Diencephalon (tissue), 1 donor: Measurements from ENCODE around the gene AGPAT1. TPM values are rescaled to one million over a fixed set of nuclear protein-coding genes. Genes with fewer than 3 reads are reported as not detected.

Source experiments
- small RNA-seq: library from RNA; depleted of rRNA; stranded (forward); fragments of <200 nt; gene quantifications from one replicate; pipeline ENCODE3, GENCODE V24; 2014
- total RNA-seq: library from RNA; depleted of rRNA; stranded (reverse); fragments of >200 nt; gene quantifications from one replicate; pipeline ENCODE4 v1.2.3, GENCODE V29; 2014

AGPAT1 gene, protein sequence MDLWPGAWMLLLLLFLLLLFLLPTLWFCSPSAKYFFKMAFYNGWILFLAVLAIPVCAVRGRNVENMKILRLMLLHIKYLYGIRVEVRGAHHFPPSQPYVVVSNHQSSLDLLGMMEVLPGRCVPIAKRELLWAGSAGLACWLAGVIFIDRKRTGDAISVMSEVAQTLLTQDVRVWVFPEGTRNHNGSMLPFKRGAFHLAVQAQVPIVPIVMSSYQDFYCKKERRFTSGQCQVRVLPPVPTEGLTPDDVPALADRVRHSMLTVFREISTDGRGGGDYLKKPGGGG
- 28.1 TPM for total RNA-seq

DNA sequence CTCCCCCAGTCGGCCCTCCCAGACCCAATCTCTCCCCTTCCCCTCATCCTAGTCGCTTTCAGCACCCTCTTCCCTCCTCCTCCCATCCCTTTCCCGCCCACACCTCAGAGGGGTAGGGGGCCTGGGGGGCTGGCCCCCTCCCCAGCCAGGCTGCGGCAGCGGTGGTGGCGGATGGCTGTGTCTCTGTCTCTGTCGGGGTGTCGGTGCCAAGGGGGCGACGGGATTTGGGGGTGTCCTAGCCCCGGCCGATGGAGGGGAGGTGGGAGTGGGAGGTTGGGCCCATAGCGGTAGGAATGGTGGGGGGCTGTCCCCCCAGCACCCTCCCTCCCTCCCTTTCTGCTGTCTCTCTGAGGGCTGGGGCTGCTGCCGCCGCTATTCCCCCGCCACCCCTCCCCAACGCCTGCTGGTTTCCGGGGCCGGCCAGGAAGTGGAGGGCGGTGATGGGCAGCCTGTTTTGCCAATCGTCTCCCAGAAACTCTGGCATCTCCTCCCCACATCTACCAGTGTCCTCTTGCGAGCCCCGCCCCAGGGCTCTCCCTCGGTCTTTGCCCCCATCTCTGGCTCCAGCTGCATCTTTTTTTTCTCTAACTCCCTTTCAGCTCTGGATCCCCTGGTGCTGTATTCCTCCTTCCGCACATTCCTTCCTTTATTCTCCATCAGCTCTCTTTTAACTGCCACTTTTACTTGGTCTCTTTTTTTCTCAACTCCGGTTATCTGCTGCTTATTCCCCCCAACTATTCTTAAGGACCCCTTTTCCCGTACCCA lies at the start of gene AGPAT1:
Gene AGPAT1 (minus strand): TSS at position 374 of the 765 bp plus-strand sequence. CDS start 4,588 bp downstream, outside the sequence.

DNA sequence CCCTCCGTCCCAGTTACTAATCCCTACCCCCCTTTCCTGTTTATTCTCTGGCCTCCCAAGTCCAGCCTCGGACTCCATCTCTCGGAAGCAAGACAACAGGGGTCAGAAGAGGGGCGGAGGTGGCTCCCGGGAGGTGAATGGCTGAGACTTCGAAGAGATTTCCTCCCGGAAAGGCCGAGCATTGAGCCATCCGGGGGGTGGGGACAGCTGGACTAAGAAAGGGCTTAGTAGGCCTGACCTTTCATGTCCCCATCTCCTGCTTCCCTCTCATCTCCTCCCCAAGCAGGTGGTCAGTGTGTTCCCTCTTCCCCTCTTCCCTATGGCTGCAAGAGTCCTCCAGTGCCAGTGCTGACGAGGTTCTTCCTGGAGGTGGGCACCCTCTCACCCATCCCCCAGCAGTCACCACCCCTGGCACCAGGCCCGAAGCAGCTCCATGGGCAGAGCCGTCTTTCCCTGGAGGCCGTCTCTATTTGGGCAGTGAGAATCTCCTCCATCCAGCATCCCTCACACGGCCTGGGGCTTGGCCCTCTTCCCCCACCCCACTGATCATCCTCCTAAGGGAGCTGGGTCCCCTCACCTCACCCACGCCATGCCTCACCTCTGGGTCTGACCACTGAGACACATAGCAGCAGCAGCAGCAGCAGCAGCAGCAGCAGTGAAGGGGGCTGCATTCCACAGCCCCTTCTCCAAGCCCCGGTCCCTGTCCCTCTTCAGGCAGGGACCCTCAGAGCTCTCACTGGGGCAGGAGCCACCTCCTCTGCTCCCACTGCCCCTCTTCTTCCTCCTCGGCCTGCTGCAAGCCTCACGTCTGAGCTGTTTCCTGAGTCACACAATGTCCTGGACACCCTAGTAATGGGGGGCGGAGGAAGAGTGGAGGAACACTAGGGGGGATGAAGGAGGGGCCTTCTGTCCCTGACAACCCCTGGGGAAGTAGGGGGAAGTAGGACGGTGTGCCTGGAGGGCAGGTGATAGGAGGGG lies 47.7 kb upstream of the AGPAT1 start, which contains the start of gene NOTCH4:
Gene NOTCH4 (minus strand): TSS at position 810 of the 978 bp plus-strand sequence. CDS start 139 bp downstream, at position 671.

DNA sequence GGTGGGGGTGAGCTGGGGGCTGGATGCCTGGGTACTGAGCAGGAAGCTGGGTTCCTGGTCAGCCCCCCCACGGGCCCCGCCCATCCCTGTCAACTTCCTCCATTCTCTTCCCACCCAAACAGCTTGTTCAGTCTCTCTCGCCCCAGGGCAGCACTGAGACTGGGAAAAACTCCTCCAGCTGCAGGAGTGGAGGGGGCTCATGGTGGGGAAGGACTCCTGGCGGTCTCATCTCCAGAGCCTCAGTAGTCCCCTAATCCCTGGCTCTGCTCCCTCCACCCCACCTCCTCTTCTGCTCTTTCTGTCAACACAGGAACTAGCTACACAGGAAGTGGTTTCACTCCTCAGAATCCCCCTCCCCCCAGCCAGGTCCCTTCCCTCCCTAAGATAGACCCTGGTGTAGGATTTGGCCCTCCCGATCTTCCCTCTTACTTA lies 16.7 kb upstream of the AGPAT1 start, which contains the start of gene GPSM3:
Gene GPSM3 (minus strand): TSS at position 36 of the 432 bp plus-strand sequence. CDS start 130 bp downstream, outside the sequence.

DNA sequence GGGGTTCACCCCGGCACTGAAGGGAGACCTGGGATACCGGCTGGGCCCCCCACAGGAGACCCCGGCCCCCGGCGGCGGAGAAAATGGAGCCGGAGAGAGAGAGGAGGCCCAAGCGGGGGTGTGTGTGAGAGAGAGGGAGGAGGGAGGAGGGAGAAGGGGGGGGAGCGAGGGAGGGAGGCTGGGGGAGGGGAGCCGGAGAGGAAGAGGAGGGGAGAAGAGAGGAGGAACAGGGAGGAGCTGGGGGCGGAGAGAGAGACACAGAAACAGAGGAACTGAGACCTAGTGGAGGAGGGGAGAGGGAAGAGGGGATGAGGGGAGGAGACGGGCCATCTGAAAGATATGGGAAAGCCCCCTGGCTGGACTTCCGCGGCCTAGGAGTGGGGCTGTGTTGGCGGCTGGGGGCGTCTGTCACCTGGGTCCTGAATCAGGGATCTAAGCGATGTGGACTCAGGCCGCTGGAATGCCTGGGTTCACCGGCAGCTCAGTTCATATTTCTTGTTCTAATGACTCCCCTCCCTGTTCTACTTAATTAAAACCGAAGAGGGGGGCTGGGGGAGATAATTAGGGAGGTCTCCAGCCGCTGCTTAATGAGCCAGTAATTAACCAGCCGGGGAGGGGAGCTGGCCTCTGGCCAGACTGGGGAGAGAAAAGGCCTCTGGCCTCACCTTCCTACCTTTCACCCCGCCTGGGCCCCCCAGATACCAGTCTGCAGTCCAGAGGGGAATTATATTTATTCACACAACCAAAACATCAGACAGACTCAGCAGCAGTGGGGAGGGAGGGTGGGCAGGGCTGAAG lies 14.4 kb upstream of the AGPAT1 start, which contains the start of gene PBX2:
Gene PBX2 (minus strand): TSS at position 149 of the 798 bp plus-strand sequence. CDS start 287 bp downstream, outside the sequence.

DNA sequence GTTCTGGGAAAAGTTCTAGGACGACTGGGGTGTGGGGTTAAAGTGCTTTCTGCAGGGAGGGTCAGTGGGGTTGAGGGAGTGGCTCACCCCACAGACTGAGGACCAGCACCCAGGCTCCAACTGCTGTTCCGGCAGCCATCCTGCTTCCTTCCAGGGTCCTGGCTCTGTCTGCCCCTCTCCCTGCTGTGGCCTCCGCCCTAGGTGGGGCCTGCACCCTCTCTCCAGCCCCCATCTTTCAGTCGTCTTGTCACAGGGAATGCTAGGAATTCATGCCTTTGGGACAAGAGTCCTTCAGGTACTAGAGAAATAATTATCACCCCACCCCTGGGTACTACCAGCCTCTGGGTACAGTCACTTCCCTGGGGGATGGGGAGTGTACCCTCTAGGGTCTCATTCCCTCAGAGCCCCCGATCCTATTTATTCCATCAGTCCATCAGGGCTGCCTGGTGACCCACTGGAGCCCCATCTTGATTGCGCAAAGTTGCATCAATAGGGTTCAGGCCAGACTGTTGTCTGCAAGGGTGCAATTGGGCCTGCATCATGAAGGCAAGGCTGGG lies 8.3 kb upstream of the AGPAT1 start, which contains the start of gene AGER:
Gene AGER (minus strand): TSS at position 170 of the 557 bp plus-strand sequence. CDS start 31 bp downstream, at position 139.

DNA sequence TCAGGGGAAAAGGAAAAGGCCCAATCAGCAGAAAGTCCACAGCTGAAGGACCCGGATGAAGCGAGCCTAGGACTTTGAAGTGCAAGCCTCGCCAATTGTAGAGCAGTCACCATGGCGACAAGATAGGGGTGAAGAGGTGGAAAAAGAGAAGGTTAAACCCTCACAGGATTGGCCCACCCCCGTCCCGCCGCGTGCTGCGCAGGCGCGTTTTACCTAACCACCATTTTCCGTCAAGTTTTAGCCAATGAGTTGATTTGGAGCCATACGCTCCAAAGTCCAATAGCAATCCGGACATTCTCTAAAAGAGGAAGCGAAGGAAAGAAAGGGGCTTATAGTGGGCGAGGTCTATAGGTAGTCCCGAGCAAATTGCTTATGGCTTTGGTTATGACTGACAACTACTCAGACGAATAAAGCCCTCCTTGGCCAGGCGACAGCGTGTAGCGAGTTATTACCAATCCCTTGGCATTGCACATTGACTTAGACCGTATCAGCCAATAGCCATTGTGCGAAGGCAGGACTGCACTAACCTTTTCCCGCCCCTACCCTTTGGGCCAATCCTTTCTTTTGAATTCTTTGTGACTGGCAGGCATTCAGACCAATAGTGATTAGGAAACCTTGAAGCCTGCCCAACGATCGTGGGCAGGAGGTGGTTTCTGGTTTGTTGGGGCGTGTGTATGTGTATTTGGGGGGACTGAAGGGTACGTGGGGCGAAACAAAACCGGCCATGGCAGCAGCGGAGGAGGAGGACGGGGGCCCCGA lies 2.1 kb upstream of the AGPAT1 start, which contains the start of gene RNF5:
Gene RNF5 (plus strand): TSS at position 618 of the 759 bp plus-strand sequence. CDS start 107 bp downstream, at position 725.

DNA sequence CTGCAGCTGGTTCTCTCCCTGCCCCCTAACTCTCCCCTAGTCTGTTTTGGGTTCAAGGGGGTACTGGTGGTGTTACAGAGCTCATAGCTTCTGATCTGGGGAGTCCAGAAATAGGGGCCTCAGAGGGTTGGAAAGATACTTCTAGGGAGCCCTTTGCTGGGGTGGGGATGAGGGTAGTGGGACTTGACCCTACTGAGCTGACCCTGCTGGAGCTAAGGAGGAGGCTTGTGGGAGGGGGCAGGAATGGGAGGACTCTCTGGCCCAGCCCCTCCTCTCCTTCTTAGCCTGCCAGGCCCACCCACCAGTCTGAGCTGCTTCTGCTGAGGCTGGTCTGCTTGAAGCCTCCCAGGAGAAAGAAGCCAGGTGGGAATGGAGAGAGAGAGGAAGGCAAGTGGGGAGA lies 11.6 kb downstream of the AGPAT1 start, which contains the start of gene EGFL8:
Gene EGFL8 (plus strand): TSS at position 301 of the 400 bp plus-strand sequence. CDS start 1,571 bp downstream, outside the sequence.

DNA sequence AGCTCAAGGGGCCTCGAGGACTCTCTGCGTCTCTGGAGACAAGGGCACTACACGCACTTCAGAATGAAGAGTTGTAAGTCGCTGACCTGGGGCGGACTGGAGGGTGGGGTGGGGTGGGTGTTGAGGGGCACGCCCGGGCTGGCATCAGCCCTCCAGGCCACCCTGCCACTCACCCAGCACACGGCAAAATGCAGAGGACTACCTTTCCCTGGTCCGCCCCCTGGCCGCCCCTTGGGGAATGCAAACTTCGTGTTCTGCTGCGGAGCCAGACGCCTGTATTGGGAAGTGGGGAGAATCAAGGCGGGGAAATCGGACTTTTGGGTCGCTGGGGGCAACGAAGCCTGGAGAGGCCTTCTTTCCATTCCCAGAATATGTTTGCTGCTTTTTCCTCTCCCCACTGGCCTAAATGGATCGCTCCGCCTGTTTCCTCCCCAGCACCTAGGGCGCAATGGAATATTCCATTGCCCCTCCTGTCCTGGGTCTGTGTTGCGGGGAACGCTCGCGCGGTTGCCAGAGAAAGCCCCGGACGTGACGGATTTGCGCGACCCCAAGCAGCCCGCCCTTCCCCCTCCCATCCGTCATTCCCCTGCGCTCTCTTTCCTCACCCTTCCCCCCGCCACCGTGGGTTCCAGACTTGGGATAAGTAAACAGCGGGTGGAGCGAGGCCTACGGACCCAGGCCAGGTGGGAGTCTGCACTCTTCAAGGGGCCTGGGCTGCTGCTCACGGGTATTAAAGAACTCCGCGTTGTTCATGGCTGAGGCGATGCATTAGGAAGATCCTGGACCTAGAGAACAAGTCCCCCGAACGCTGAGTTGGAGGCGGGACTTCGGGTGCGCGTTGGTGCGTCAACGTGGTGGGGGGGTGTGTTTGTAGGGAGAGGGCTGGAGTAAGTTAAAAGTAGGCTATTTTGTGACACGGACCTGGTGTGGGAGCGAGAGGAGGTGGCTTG lies 22.0 kb downstream of the AGPAT1 start, which contains the start of gene PPT2:
Gene PPT2 (plus strand): TSS at position 578 of the 950 bp plus-strand sequence. CDS start 454 bp downstream, outside the sequence.

DNA sequence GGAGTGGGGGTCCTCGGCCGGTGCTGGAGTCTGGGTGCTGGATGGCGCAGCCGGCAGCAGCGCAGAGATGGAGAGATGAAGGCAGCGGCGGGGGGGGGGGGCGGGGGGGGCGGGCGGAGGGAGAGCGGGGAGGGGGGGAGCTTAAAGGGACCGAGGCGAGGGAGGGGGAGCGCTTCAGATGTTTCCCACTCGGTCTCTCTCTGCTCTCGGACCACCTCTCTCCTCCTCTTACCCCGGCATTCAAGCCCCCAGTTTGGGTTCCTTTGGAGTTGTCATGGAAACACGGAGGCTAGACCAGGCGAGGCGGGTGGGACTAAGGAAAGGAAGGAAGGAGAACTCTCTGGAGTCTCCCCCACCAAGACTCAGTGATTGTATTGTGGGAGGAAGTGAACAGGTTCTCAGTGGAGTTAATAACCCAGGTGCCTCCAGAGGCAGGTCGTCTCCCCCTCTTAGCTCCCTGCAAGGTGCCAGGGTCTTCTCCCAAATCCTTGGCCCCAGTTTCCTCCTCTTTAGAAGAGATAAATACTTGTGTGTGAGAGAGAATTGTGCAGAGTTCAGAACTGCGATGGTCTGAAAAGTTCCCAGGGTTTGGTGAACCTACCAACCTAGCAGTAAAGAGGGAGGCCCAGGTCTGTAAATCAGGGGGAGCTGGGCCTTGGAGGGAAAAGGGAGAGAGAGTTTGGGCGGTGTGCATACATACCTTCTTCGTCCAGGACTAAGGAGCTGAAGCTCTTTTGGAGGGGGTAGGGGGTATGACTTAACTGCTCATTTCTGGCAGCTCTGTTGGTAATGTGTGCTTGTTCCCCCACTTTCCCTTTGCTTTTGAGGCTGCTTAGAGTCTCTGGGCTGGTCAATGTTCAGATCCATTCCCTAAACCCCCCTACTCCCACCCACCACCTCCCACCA lies 23.8 kb downstream of the AGPAT1 start, which contains the start of gene PRRT1:
Gene PRRT1 (minus strand): TSS at position 77 of the 906 bp plus-strand sequence. CDS start 112 bp downstream, outside the sequence.

DNA sequence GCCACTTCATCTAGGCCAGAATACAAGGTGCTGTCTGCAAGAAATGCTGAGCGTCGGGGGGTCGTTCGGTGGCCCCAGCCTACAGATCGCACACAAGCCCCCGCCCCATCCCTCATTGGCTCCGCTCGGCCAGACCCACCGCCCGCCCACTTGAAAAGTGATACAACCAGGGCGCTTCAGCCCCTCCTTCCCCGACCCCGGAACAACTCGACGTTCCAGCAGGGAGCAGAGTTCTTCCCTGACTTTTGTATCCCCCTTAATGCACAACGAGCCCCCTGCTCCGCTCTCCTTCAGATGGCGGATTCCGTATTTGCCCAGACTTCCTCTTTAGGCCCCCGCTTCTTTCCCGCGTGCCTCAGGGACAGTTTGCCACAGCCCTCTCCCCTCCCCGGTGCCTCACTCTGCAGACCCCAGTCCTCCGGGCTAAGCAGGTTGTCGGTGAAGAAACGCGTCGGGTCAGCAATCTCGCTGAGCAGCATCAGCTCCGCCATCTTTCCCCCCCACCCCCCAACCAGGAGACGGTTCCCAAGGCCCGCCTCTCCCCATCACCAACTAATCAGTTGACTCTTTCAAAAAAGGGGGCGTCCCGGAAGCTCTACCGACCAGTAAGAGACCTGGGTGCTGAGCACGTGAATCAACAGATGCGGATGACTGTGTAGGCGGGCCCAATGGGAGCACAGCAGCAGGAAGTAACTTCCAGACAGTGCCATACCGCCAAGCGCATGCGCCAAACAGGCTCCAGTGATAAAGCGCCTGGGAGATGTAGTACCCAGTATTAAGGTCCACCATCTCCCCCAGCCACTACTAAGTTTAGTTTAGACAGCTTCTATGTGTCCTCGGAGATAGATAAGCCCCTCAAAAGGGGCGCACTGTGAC lies 47.9 kb downstream of the AGPAT1 start, which contains the start of gene ATF6B:
Gene ATF6B (minus strand): TSS at position 530 of the 876 bp plus-strand sequence. CDS start 39 bp downstream, at position 491.

Small RNAs within 50 kb of the gene (small RNA-seq; reads per million reads assigned to genes)
- gene AL662884.1 (not detected), gene MIR6833 (not detected)

Other genes starting within 250 kb of the AGPAT1 start
- gene C2, start 248.4 kb downstream of the AGPAT1 start, total RNA-seq: 5.3 TPM
- 3.2 TPM for gene CFB, start 230.0 kb downstream of the AGPAT1 start, total RNA-seq
- gene NELFE, start 217.1 kb downstream of the AGPAT1 start, total RNA-seq: 47.5 TPM
- 33.0 TPM for gene SKIC2, start 216.9 kb downstream of the AGPAT1 start, total RNA-seq
- gene DXO, start 203.9 kb downstream of the AGPAT1 start, total RNA-seq: 8.5 TPM
- 45.9 TPM for gene C4A, start 194.0 kb downstream of the AGPAT1 start, total RNA-seq
- gene C4B, start 161.3 kb downstream of the AGPAT1 start, total RNA-seq: 47.7 TPM
- 0.23 TPM for gene CYP21A2, start 137.7 kb downstream of the AGPAT1 start, total RNA-seq
- gene TNXB, start 66.7 kb downstream of the AGPAT1 start, total RNA-seq: 6.0 TPM
- gene ATF6B, start 47.8 kb downstream of the AGPAT1 start, total RNA-seq: 19.8 TPM
- gene FKBPL, start 45.8 kb downstream of the AGPAT1 start, total RNA-seq: 5.8 TPM
- 0.69 TPM for gene PRRT1, start 24.1 kb downstream of the AGPAT1 start, total RNA-seq
- gene PPT2, start 21.9 kb downstream of the AGPAT1 start, total RNA-seq: 15.0 TPM
- 7.8 TPM for gene EGFL8, start 11.5 kb downstream of the AGPAT1 start, total RNA-seq
- 62.1 TPM for gene RNF5, start 2.3 kb upstream of the AGPAT1 start, total RNA-seq
- 0.92 TPM for gene AGER, start 8.2 kb upstream of the AGPAT1 start, total RNA-seq
- 29.5 TPM for gene PBX2, start 14.1 kb upstream of the AGPAT1 start, total RNA-seq
- gene GPSM3, start 16.6 kb upstream of the AGPAT1 start, total RNA-seq: 1.4 TPM
- gene NOTCH4, start 48.0 kb upstream of the AGPAT1 start, total RNA-seq: 8.8 TPM
- not detected for gene TSBP1, start 195.8 kb upstream of the AGPAT1 start, total RNA-seq
- gene BTNL2, start 231.1 kb upstream of the AGPAT1 start, total RNA-seq: not detected